B cell (primary cell): ENCODE results near the gene PTMS. TPM values are rescaled to one million over a fixed set of nuclear protein-coding genes. Genes with fewer than 3 reads are reported as not detected.

Experiments used
- ATAC-seq: fragments of 200-7000 bp; cut with Tn5 transposase; one replicate; pipeline ENCODE4 v1.10.0; 2021; ENCODE audit warnings: low read depth, mild to moderate bottlenecking, moderate number of reproducible peaks, moderate library complexity
- CTCF ChIA-PET: fragments of 350-600 bp; sonication (Branson Sonifier 250); formaldehyde crosslinking; loops from one replicate; lab custom pipeline; 2021; ENCODE audit warnings: antibody characterized with exemption, inconsistent platforms; lab: Charles Lee
- POLR2A ChIA-PET: fragments of 350-600 bp; sonication (Branson Sonifier 250); formaldehyde crosslinking; loops from one replicate; lab custom pipeline; 2021; ENCODE audit warnings: antibody characterized with exemption; lab: Charles Lee
- DNase-seq: peaks from one replicate; pipeline ENCODE4 v3.0.0; 2013
- H2AFZ ChIP-seq: 2 replicates; pipeline ENCODE4 v1.6.1; 2012; ENCODE audit warnings: mild to moderate bottlenecking, low read depth, low read length; ENCODE audit not compliant: insufficient read depth, poor library complexity, severe bottlenecking
- H3K27ac ChIP-seq, 2 donors: 1 replicate in 1 of 2; 2 replicates in 1 of 2; pipeline ENCODE4 v1.5.1; 2012 to 2013; ENCODE audit warnings: low read length in 2 of 2, mild to moderate bottlenecking in 2 of 2, moderate library complexity in 1 of 2
- H3K27me3 ChIP-seq, 4 experiments: fragments of 200-600 bp in 1 of 4; sonication (generic) in 1 of 4; replicated peaks in 1 of 4; 1 replicate in 2 of 4; 2 replicates in 2 of 4; pipeline versions ENCODE4 v1.6.1 to v1.7.0; 2013 to 2016; ENCODE audit warnings: low read length in 3 of 4, mild to moderate bottlenecking in 2 of 4, mixed read lengths in 1 of 4, moderate library complexity in 1 of 4; ENCODE audit not compliant: insufficient read depth in 4 of 4, control insufficient read depth in 3 of 4; ENCODE audit errors: control extremely low read depth in 1 of 4
- H3K36me3 ChIP-seq, 2 experiments: replicated peaks in 1 of 2; 1 replicate in 1 of 2; 2 replicates in 1 of 2; pipeline versions ENCODE4 v1.6.1 to v1.7.1; 2013; ENCODE audit warnings: low read length in 1 of 2; ENCODE audit not compliant: insufficient read depth in 2 of 2, control insufficient read depth in 1 of 2; ENCODE audit errors: control extremely low read depth in 1 of 2, extremely low read depth in 1 of 2
- H3K4me1 ChIP-seq, 2 donors: fragments of 200-600 bp in 1 of 2; sonication (generic) in 1 of 2; 1 replicate in 1 of 2; 2 replicates in 1 of 2; pipeline versions ENCODE4 v1.5.1 to v1.6.1; 2013 to 2017; ENCODE audit warnings: low read length in 2 of 2; ENCODE audit not compliant: control insufficient read depth in 2 of 2, insufficient read depth in 2 of 2
- H3K4me2 ChIP-seq: replicated peaks from 2 replicates; pipeline ENCODE3; 2012; ENCODE audit warnings: mild to moderate bottlenecking, low read depth, low read length; ENCODE audit not compliant: poor library complexity, severe bottlenecking
- H3K4me3 ChIP-seq, 5 experiments: fragments of 200-600 bp in 1 of 5; sonication (generic) in 1 of 5; 1 replicate in 3 of 5; 2 replicates in 2 of 5; pipeline versions ENCODE4 v1.5.1 to v1.7.0; 2011 to 2016; ENCODE audit warnings: low read length in 4 of 5, mild to moderate bottlenecking in 4 of 5, low read depth in 2 of 5, control low read depth in 1 of 5, moderate library complexity in 1 of 5; ENCODE audit not compliant: insufficient read depth in 1 of 5; ENCODE audit errors: control extremely low read depth in 1 of 5, extremely low read depth in 1 of 5
- H3K79me2 ChIP-seq: fragments of 200-600 bp; sonication (generic); one replicate; pipeline ENCODE4 v1.6.0; 2016; ENCODE audit warnings: low read length; ENCODE audit not compliant: control insufficient read depth, insufficient read depth
- H3K9ac ChIP-seq: fragments of 200-600 bp; sonication (generic); 2 replicates; pipeline ENCODE4 v1.6.1; 2017; ENCODE audit warnings: mild to moderate bottlenecking, low read length, moderate library complexity
- H3K9me3 ChIP-seq, 3 donors: one replicate each; pipeline versions ENCODE4 v1.6.1 to v1.7.1; 2013; ENCODE audit warnings: low read length in 2 of 3; ENCODE audit not compliant: control insufficient read depth in 2 of 3, insufficient read depth in 1 of 3; ENCODE audit errors: control extremely low read depth in 1 of 3
- H4K20me1 ChIP-seq: 2 replicates; pipeline ENCODE4 v1.6.0; 2012; ENCODE audit warnings: mild to moderate bottlenecking, low read length; ENCODE audit not compliant: insufficient read depth, control insufficient read depth, poor library complexity, severe bottlenecking
- H3K27ac Mint-ChIP-seq: one replicate; pipeline ENCODE4 v1.8.0; 2021; ENCODE audit warnings: mixed read lengths
- H3K27me3 Mint-ChIP-seq: one replicate; pipeline ENCODE4 v1.8.0; 2021; ENCODE audit warnings: mixed read lengths
- H3K4me1 Mint-ChIP-seq: one replicate; pipeline ENCODE4 v1.8.0; 2021; ENCODE audit warnings: mixed read lengths
- H3K4me3 Mint-ChIP-seq: one replicate; pipeline ENCODE4 v1.8.0; 2021; ENCODE audit warnings: mixed read lengths
- H3K9me3 Mint-ChIP-seq: one replicate; pipeline ENCODE4 v1.8.0; 2022; ENCODE audit warnings: mixed read lengths; ENCODE audit not compliant: insufficient read depth
- EZH2 ChIP-seq: IDR thresholded peaks from 2 replicates; pipeline ENCODE4 v1.6.1; 2012; ENCODE audit warnings: borderline replicate concordance, low read depth, mild to moderate bottlenecking, moderate library complexity, low read length; ENCODE audit not compliant: insufficient read depth, poor library complexity, severe bottlenecking
- WGBS: methylation state at CpG from one replicate; pipeline ENCODE4 v1.1.5; 2013; ENCODE audit warnings: missing lambda C conversion rate; ENCODE audit not compliant: insufficient coverage; 5-methylcytosine and 5-hydroxymethylcytosine counted together
- intact Hi-C: fragments of 100-400 bp; cut with micrococcal nuclease; formaldehyde crosslinking; loops from one replicate; pipeline ENCODE4 v1.10.0; 2022
- polyA plus RNA-seq: library from polyadenylated mRNA; depleted of rRNA; stranded (reverse); fragments of >200 nt; gene quantifications from 2 replicates; pipeline ENCODE4 v1.2.3, GENCODE V29; 2012
- total RNA-seq, 2 donors: library from RNA; stranded (reverse); fragments of 120-200 nt in 1 of 2; gene quantifications; 1 replicate in 1 of 2; 2 replicates in 1 of 2; pipeline versions ENCODE4 v1.2.3 to v1.2.4, GENCODE V29; 2013 to 2022
- TF ChIP-seq, protein P1 (sequence below): fragments of 200-600 bp; IDR thresholded peaks from one replicate; pipeline ENCODE4 v1.8.0; 2022; ENCODE audit warnings: antibody characterized with exemption, mild to moderate bottlenecking

PTMS gene
- total and polyA plus RNA-seq, 2 donors (not counting 1 experiment from before 2014, with no cell fraction given) = 1.0 to 2.1 TPM

DNA sequence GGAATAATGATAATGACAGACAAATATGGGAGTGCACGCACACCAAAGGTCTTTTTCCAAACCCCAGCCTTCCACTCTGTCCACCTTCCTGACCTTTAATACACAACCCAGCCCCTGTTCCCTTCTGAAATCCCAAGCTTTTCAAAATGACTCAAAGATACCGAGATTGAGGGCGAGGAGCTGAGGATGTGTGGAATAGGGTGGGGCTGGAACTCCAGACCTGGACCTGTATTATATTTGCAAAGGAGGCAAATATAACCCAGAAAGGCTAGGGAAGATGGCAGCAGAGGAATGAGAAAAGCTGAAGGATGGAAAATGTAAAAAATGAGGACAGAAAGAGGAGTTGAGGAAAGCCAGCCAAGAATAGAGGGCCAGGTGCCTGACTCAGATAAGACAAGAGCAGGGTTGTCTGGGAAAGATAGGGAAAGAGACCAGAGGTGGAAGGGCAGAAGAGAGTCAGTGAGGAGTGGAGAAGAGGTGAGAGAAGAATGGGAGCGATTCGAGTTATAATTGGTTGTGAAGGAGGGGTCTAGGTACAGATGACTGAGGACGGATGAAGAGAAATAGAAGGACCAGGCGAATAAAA lies 1.0 kb upstream of the PTMS start:
- Histone ChIP-seq H3K27ac (no peak overlapping the region), H3K4me2 (peak overlapping the region; percentile 96), H3K36me3 (no peaks in the 10 kb centered on the region), H3K9ac (no peak overlapping the region), H3K27me3 (peaks cover 0 to 52% (median 27%) of the 10 kb centered on the region in 4 experiments), H3K4me1 (peaks cover 33 to 36% of the 10 kb centered on the region in 2 donors), H3K79me2 (no peaks in the 10 kb centered on the region), H3K4me3 (no peak overlapping the region), H3K9me3 (peaks cover 0 to 4% (median 0%) of the 10 kb centered on the region in 3 donors), H2AFZ (no peak overlapping the region), H4K20me1 (no peaks in the 10 kb centered on the region)
- TF ChIP-seq EZH2 = peak; percentile 28
- TF ChIP-seq, protein P1, sequence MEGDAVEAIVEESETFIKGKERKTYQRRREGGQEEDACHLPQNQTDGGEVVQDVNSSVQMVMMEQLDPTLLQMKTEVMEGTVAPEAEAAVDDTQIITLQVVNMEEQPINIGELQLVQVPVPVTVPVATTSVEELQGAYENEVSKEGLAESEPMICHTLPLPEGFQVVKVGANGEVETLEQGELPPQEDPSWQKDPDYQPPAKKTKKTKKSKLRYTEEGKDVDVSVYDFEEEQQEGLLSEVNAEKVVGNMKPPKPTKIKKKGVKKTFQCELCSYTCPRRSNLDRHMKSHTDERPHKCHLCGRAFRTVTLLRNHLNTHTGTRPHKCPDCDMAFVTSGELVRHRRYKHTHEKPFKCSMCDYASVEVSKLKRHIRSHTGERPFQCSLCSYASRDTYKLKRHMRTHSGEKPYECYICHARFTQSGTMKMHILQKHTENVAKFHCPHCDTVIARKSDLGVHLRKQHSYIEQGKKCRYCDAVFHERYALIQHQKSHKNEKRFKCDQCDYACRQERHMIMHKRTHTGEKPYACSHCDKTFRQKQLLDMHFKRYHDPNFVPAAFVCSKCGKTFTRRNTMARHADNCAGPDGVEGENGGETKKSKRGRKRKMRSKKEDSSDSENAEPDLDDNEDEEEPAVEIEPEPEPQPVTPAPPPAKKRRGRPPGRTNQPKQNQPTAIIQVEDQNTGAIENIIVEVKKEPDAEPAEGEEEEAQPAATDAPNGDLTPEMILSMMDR = no peak
- peak overlapping the region; percentile 0 for H3K27ac Mint-ChIP-seq
- peaks cover 39% of the 10 kb centered on the region for H3K27me3 Mint-ChIP-seq
- peaks cover 29% of the 10 kb centered on the region for H3K4me1 Mint-ChIP-seq
- CTCF ChIA-PET = interaction anchor here (0.6 to 6.0 kb wide), 4 partner anchors 9 to 120 kb away, joined by 3 to 85 read pairs (median 4); partner anchors contain the start of gene MLF2
- no peaks in the 10 kb centered on the region for H3K9me3 Mint-ChIP-seq
- 58% methylated on average over 6 of the region's 7 CpGs for WGBS
- H3K4me3 Mint-ChIP-seq = peak overlapping the region; percentile 72
- POLR2A ChIA-PET = interaction anchor here (0.6 to 2.0 kb wide), 2 partner anchors 12 to 101 kb away, joined by 6 to 16 read pairs; partner anchors contain the start of gene MLF2
- no peak for DNase-seq
- ATAC-seq = no peak
- intact Hi-C loops = loop anchor here (5.0 kb wide), 1 partner anchor 87 kb away; the partner anchor contains the start of genes CDCA3 and USP5
